Astrocyte (in vitro differentiated cells and primary cell): ENCODE data around the gene MYL10. TPM values are rescaled to one million over a fixed set of nuclear protein-coding genes. Genes with fewer than 3 reads are reported as not detected.

Source experiments
- DNase-seq: peaks from one replicate; pipeline ENCODE4 v3.0.0-alpha.2; 2010; ENCODE audit warnings: low read depth
- FAIRE-seq: peaks from 2 replicates; lab custom pipeline; 2011; peaks lifted over from hg19 to GRCh38; lab: Jason Lieb, UNC
- H2AFZ ChIP-seq: 2 replicates; pipeline ENCODE4 v1.6.0; 2012; ENCODE audit warnings: low read depth, low read length, inconsistent platforms
- H3K27ac ChIP-seq: 2 replicates; pipeline ENCODE4 v1.5.1; 2011; ENCODE audit warnings: low read depth, low read length, inconsistent platforms
- H3K27me3 ChIP-seq: 2 replicates; pipeline ENCODE4 v1.6.0; 2011; ENCODE audit warnings: low read length, inconsistent platforms; ENCODE audit not compliant: insufficient read depth
- H3K36me3 ChIP-seq: 2 replicates; pipeline ENCODE4 v1.5.1; 2011; ENCODE audit warnings: low read length, inconsistent platforms; ENCODE audit not compliant: insufficient read depth
- H3K4me1 ChIP-seq: 2 replicates; pipeline ENCODE4 v1.5.1; 2011; ENCODE audit warnings: low read length, inconsistent platforms; ENCODE audit not compliant: insufficient read depth
- H3K4me2 ChIP-seq: 2 replicates; pipeline ENCODE4 v1.6.0; 2012; ENCODE audit warnings: low read length, inconsistent platforms
- H3K4me3 ChIP-seq: 2 replicates; pipeline ENCODE4 v1.5.1; 2011; ENCODE audit warnings: low read depth, mild to moderate bottlenecking, low read length, inconsistent platforms; ENCODE audit not compliant: insufficient read depth
- H3K79me2 ChIP-seq: 2 replicates; pipeline ENCODE4 v1.6.0; 2012; ENCODE audit warnings: mild to moderate bottlenecking, low read length, inconsistent platforms; ENCODE audit not compliant: insufficient read depth
- H3K9ac ChIP-seq: 2 replicates; pipeline ENCODE4 v1.6.0; 2012; ENCODE audit warnings: mild to moderate bottlenecking, low read length, inconsistent platforms
- H3K9me3 ChIP-seq: 2 replicates; pipeline ENCODE4 v1.5.1; 2012; ENCODE audit warnings: low read depth, mild to moderate bottlenecking, low read length, inconsistent platforms; ENCODE audit not compliant: insufficient read depth
- H4K20me1 ChIP-seq: 2 replicates; pipeline ENCODE4 v1.6.0; 2012; ENCODE audit warnings: low read length, inconsistent platforms; ENCODE audit not compliant: insufficient read depth
- H3K27ac Mint-ChIP-seq: one replicate; pipeline ENCODE4 v1.8.0; 2021; ENCODE audit warnings: mild to moderate bottlenecking, mixed read lengths; ENCODE audit not compliant: unreplicated experiment
- H3K27me3 Mint-ChIP-seq: one replicate; pipeline ENCODE4 v1.8.0; 2021; ENCODE audit warnings: low read depth, mixed read lengths; ENCODE audit not compliant: unreplicated experiment
- H3K36me3 Mint-ChIP-seq: one replicate; pipeline ENCODE4 v1.8.0; 2021; ENCODE audit warnings: low read depth, mixed read lengths; ENCODE audit not compliant: unreplicated experiment
- H3K4me1 Mint-ChIP-seq: one replicate; pipeline ENCODE4 v1.8.0; 2021; ENCODE audit warnings: low read depth, mixed read lengths; ENCODE audit not compliant: unreplicated experiment
- H3K4me3 Mint-ChIP-seq: one replicate; pipeline ENCODE4 v1.8.0; 2021; ENCODE audit warnings: mild to moderate bottlenecking, moderate library complexity, mixed read lengths; ENCODE audit not compliant: unreplicated experiment
- H3K9me3 Mint-ChIP-seq: one replicate; pipeline ENCODE4 v1.8.0; 2021; ENCODE audit warnings: mild to moderate bottlenecking, mixed read lengths; ENCODE audit not compliant: unreplicated experiment
- EZH2 ChIP-seq: IDR thresholded peaks from 2 replicates; pipeline ENCODE4 v1.6.1; 2012; ENCODE audit warnings: mild to moderate bottlenecking, low read length, inconsistent platforms; ENCODE audit not compliant: insufficient read depth
- total RNA-seq: library from RNA; stranded (reverse); gene quantifications from 2 replicates; pipeline ENCODE4 v1.2.1, GENCODE V29; 2021
- TF ChIP-seq, protein P1 (sequence below): IDR thresholded peaks from 2 replicates; pipeline ENCODE4 v1.5.1; 2011; ENCODE audit warnings: low read depth, mild to moderate bottlenecking, inconsistent platforms, low read length, moderate library complexity; ENCODE audit not compliant: insufficient read depth

MYL10 gene
- total RNA-seq, 1 donor from 2014 or later, result 0.73 TPM

DNA sequence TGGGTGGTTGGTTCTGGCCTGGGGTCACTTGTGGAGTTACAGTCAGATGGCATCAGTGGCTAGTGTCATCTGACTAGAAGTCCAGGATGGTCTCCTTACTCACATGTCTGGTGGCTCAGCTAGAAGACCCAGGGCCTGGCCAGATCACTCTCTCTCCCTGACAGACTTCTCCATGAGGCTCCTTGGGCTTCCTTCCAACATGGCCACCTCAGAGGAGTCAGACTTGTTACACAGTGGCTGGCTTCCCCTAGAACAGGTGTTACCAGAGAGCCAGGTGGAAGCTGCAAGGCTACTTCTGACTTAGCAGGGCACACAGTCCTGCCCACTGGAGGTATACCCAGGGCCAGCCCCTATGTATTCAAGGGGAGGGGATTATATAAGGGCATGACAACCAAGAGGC, 44.2 kb upstream of the MYL10 start:
- Mint-ChIP-seq H3K4me3 (no peak overlapping the region), H3K27ac (no peak overlapping the region)
- H2AFZ ChIP-seq, result no peak overlapping the region

DNA sequence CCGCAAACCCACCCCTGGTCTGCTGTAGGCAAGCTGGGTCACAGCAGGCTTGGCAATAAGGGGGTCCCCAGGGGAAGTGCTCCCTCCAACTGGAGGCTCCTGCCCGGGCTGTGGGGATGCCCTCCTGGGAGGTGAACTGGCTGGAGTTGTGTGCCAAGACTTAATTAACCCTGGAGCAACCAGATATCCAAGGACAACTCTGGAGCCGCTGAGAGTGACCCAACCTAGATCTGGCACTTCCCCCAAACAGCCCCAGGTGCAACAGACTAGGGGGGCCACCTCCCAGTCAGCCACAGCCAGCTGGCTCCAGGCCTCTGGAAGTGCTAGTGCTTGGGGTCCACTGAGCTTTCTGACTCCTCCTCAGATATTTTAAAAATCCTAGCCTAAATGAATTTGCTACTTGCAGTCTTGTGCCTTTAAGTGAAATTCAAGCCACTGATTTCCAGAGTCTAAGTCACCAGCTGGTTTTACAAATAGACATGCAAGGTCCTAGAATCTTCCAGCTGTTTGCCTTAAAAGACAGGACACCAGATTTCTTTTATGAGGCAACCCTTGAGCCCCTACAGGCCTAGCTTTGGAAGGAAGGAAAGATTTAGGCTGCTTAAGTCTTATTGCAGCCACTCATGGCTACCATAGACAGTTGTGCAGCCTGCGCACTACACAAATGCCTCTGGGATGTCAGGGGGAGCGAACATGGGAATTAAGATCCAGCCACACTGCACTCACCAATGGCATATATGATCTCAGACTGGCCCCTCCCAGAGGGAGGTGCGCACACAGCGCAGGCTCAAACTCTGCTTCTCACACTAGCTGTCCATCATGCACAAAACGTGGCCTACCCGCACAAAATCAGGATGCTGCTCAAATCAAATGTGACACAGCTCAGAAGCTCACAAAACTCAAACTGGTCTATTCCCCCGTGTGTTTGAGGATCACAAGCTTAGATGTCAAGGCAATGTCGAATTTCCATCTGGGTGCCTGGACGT, 42.6 kb upstream of the MYL10 start:
- TF ChIP-seq EZH2, result no peak
- TF ChIP-seq, protein P1, sequence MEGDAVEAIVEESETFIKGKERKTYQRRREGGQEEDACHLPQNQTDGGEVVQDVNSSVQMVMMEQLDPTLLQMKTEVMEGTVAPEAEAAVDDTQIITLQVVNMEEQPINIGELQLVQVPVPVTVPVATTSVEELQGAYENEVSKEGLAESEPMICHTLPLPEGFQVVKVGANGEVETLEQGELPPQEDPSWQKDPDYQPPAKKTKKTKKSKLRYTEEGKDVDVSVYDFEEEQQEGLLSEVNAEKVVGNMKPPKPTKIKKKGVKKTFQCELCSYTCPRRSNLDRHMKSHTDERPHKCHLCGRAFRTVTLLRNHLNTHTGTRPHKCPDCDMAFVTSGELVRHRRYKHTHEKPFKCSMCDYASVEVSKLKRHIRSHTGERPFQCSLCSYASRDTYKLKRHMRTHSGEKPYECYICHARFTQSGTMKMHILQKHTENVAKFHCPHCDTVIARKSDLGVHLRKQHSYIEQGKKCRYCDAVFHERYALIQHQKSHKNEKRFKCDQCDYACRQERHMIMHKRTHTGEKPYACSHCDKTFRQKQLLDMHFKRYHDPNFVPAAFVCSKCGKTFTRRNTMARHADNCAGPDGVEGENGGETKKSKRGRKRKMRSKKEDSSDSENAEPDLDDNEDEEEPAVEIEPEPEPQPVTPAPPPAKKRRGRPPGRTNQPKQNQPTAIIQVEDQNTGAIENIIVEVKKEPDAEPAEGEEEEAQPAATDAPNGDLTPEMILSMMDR, result no peak
- Mint-ChIP-seq H3K36me3 (no peaks in the 10 kb centered on the region), H3K4me1 (no peaks in the 10 kb centered on the region), H3K4me3 (no peak overlapping the region), H3K27me3 (peaks cover 25% of the 10 kb centered on the region), H3K9me3 (peaks cover 3% of the 10 kb centered on the region), H3K27ac (no peak overlapping the region)
- Histone ChIP-seq H3K9me3 (peaks cover 4% of the 10 kb centered on the region), H3K27ac (no peak overlapping the region), H3K79me2 (no peaks in the 10 kb centered on the region), H3K4me1 (no peaks in the 10 kb centered on the region), H3K27me3 (no peaks in the 10 kb centered on the region), H3K36me3 (no peaks in the 10 kb centered on the region), H3K9ac (no peak overlapping the region), H2AFZ (no peak overlapping the region), H3K4me3 (no peak overlapping the region), H4K20me1 (no peaks in the 10 kb centered on the region), H3K4me2 (no peak overlapping the region)
- no peak for DNase-seq
- FAIRE-seq, result no peak

More for the DNA sequence above, 44.2 kb upstream of the MYL10 start:
- no peak overlapping the region for H3K27ac ChIP-seq
- TF ChIP-seq EZH2, result no peak
- TF ChIP-seq, protein P1, result no peak
- no peak for DNase-seq
- H4K20me1 ChIP-seq, result no peaks in the 10 kb centered on the region
- peaks cover 3% of the 10 kb centered on the region for H3K9me3 Mint-ChIP-seq
- peaks cover 4% of the 10 kb centered on the region for H3K9me3 ChIP-seq
- peaks cover under 1% of the 10 kb centered on the region for H3K4me1 Mint-ChIP-seq
- peaks cover 14% of the 10 kb centered on the region for H3K27me3 Mint-ChIP-seq
- H3K9ac ChIP-seq, result no peak overlapping the region
- no peak overlapping the region for H3K4me2 ChIP-seq
- H3K36me3 ChIP-seq, result no peaks in the 10 kb centered on the region
- no peaks in the 10 kb centered on the region for H3K27me3 ChIP-seq
- H3K79me2 ChIP-seq, result no peaks in the 10 kb centered on the region
- no peaks in the 10 kb centered on the region for H3K36me3 Mint-ChIP-seq
- H3K4me1 ChIP-seq, result peaks cover 5% of the 10 kb centered on the region
- no peak overlapping the region for H3K4me3 ChIP-seq
- FAIRE-seq, result no peak

DNA sequence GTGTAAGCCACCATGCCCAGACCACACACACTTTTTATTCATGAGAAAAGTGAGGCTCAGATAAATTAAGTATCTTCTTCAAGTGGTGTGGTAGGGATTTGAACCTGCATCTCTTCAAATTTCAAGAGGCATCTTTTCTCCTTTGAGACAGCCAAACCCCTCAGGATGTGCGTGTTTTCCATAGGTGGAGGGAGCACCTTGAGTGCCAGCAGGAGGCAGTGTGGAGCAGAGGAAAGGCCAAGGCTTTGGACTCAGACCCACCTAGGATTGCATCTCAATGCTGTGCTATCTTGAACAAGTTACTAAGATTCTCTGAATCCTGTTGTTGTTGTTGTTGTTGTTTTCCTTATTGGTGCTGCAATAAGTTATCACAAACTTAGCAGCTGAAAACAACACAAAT, 40.2 kb upstream of the MYL10 start:
- TF ChIP-seq EZH2, result no peak
- TF ChIP-seq, protein P1, result no peak
- Mint-ChIP-seq H3K4me3 (no peak overlapping the region), H3K36me3 (no peaks in the 10 kb centered on the region), H3K4me1 (no peaks in the 10 kb centered on the region), H3K27me3 (peaks cover 33% of the 10 kb centered on the region), H3K27ac (no peak overlapping the region), H3K9me3 (peaks cover 3% of the 10 kb centered on the region)
- Histone ChIP-seq H3K9me3 (peaks cover 4% of the 10 kb centered on the region), H3K4me3 (no peak overlapping the region), H3K36me3 (no peaks in the 10 kb centered on the region), H3K79me2 (no peaks in the 10 kb centered on the region), H4K20me1 (no peaks in the 10 kb centered on the region), H3K4me1 (no peaks in the 10 kb centered on the region), H3K27me3 (no peaks in the 10 kb centered on the region), H2AFZ (no peak overlapping the region), H3K4me2 (no peak overlapping the region), H3K27ac (no peak overlapping the region), H3K9ac (no peak overlapping the region)
- DNase-seq, result no peak
- FAIRE-seq, result no peak
